Prostate gland (tissue), 2 donors: Measurements from ENCODE around the gene ACSL1. TPM values are rescaled to one million over a fixed set of nuclear protein-coding genes. Genes with fewer than 3 reads are reported as not detected.

Experiments
- DNase-seq: peaks from one replicate; pipeline ENCODE4 v3.0.0-alpha.2; 2019; ENCODE audit warnings: low spot score
- H3K27ac ChIP-seq, 2 donors: fragments of 200-600 bp; sonication (generic); 2 replicates each; pipeline ENCODE4 v1.5.1; 2017 to 2019
- H3K27me3 ChIP-seq: fragments of 200-600 bp; sonication (generic); replicated peaks from 2 replicates; pipeline ENCODE4 v1.5.1; 2019; ENCODE audit not compliant: insufficient read depth
- H3K36me3 ChIP-seq, 2 donors: fragments of 200-600 bp; sonication (generic); 1 replicate in 1 of 2; 2 replicates in 1 of 2; pipeline versions ENCODE4 v1.5.1 to v1.8.1; 2017 to 2019
- H3K4me1 ChIP-seq: fragments of 200-600 bp; sonication (generic); replicated peaks from 2 replicates; pipeline ENCODE4 v1.5.1; 2019
- H3K4me3 ChIP-seq, 2 donors: fragments of 200-600 bp; sonication (generic); 2 replicates each; pipeline ENCODE4 v1.5.1; 2017 to 2019
- H3K9me3 ChIP-seq: fragments of 200-600 bp; sonication (generic); 2 replicates; pipeline ENCODE4 v1.5.1; 2017
- CTCF ChIP-seq, 4 experiments: fragments of 200-600 bp in 2 of 4; fragments of 450-650 bp in 2 of 4; sonication (generic) in 2 of 4; IDR thresholded peaks; 1 replicate in 3 of 4; 2 replicates in 1 of 4; pipeline ENCODE4 v1.5.1; 2016 to 2019; ENCODE audit warnings: antibody characterized with exemption in 4 of 4, mild to moderate bottlenecking in 2 of 4, moderate library complexity in 2 of 4
- POLR2A ChIP-seq: fragments of 450-650 bp; IDR thresholded peaks from one replicate; pipeline ENCODE4 v1.6.1; 2016; ENCODE audit warnings: antibody characterized with exemption, mild to moderate bottlenecking
- POLR2AphosphoS5 ChIP-seq: sonication (generic); formaldehyde crosslinking; IDR thresholded peaks from one replicate; pipeline ENCODE4 v1.6.1; 2017; ENCODE audit warnings: antibody characterized with exemption
- WGBS: methylation state at CpG from one replicate; pipeline ENCODE4 v1.1.5; 2018; 5-methylcytosine and 5-hydroxymethylcytosine counted together
- intact Hi-C: fragments of 100-400 bp; cut with DNase I; formaldehyde crosslinking; loops from one replicate; pipeline ENCODE4 v1.14.2; 2022
- total RNA-seq, 2 donors: library from RNA; depleted of rRNA; stranded (reverse); fragments of >200 nt; gene quantifications; one replicate each; pipeline ENCODE4 v1.1.0, GENCODE V29; 2016

The ACSL1 gene
- total RNA-seq, 2 donors from 2014 or later = 71.7 to 157 TPM

DNA sequence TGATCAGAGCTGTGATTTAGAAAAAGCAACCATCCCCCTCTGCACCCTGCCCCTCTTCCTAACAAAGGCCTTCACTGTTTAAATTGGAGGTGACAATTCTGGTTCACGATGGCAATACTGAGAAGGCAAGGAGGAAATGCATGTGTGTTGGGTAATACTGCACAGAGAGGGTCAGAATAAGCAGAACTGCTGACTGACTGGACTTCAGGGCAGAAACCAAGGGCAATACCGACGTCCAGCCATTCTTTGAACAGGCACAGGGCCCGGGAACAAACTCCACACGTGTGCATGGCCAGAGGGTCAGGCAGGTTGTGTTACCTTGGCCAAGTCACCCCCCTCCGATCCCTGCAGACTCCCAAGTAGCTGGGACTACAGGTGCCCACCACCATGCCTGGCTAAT, 6.0 kb downstream of the ACSL1 start:
- intact Hi-C loops = loop anchor here (10.0 kb wide), 1 partner anchor 935 kb away; no protein-coding TSS in a partner anchor
- H3K36me3 ChIP-seq = no peaks in the 10 kb centered on the region
- peaks cover 5% of the 10 kb centered on the region for H3K4me1 ChIP-seq
- TF ChIP-seq CTCF (IDR thresholded peaks at IDR 0.05) (no peak), POLR2AphosphoS5 (no peak), POLR2A (no peak)
- H3K4me3 ChIP-seq = no peak overlapping the region
- no peaks in the 10 kb centered on the region for H3K27me3 ChIP-seq
- H3K27ac ChIP-seq = peak overlapping the region; percentile 48 to 56
- DNase-seq = no peak
- WGBS = 74% methylated on average over 6 of the region's 6 CpGs
- H3K9me3 ChIP-seq = no peaks in the 10 kb centered on the region

DNA sequence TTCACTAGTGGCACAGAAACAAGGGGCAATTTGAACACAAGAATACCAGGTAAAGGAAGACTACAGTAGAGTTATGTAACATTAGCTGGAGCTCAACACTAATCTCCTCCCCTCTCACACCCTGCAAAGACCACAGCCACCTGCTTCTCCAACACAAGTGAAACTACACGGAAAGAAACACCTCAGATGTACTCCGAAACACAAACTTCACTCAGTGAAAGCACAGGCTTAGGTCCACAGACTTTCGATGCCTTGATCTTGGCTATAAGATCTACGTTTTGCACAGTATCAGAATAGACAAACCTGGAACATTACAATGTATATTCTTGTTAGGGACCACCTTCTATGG, 7.6 kb downstream of the ACSL1 start:
- no peak for DNase-seq
- no peaks in the 10 kb centered on the region for H3K36me3 ChIP-seq
- no peaks in the 10 kb centered on the region for H3K9me3 ChIP-seq
- peak overlapping the region; percentile 82 to 91 for H3K27ac ChIP-seq
- no peaks in the 10 kb centered on the region for H3K27me3 ChIP-seq
- H3K4me3 ChIP-seq = no peak overlapping the region
- peaks cover 5% of the 10 kb centered on the region for H3K4me1 ChIP-seq
- TF ChIP-seq CTCF (IDR thresholded peaks at IDR 0.05) (no peak), POLR2AphosphoS5 (no peak), POLR2A (no peak)
- intact Hi-C loops = no loop called here
- 87% methylated on average over 4 of the region's 4 CpGs for WGBS

GRCh38 chr4:184817494-184818215, 8.1 kb downstream of the ACSL1 start:
- H3K27me3 ChIP-seq = no peaks in the 10 kb centered on the region
- peaks cover 8% of the 10 kb centered on the region for H3K4me1 ChIP-seq
- intact Hi-C loops = no loop called here
- no peak for DNase-seq
- peak overlapping the region; percentile 82 to 91 for H3K27ac ChIP-seq
- WGBS = 94% methylated on average over 11 of the region's 11 CpGs
- no peaks in the 10 kb centered on the region for H3K36me3 ChIP-seq
- no peak overlapping the region for H3K4me3 ChIP-seq
- no peaks in the 10 kb centered on the region for H3K9me3 ChIP-seq
- TF ChIP-seq POLR2AphosphoS5 (no peak), POLR2A (no peak), CTCF (IDR thresholded peaks at IDR 0.05) (no peak)

DNA sequence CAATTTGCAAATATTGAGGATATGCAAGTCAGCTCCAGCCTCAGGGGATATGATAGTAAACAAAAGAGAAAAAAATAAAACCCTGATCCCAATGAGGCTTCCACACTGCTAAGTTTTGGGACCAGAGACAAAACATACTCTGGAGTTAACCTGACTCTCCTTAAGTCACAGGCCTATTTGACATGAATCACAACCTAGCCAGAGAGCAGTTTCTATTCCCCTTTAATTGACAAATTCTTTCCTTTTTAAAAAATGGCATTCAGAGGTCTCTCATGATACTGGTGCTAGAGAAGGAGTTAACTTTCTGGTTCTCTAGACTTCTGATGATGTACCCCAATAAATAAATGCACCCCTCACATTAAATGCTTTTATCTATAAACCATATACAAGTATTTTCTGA, 8.8 kb downstream of the ACSL1 start:
- H3K36me3 ChIP-seq = no peaks in the 10 kb centered on the region
- no peaks in the 10 kb centered on the region for H3K27me3 ChIP-seq
- H3K9me3 ChIP-seq = no peaks in the 10 kb centered on the region
- intact Hi-C loops = no loop called here
- peak overlapping the region; percentile 82 to 91 for H3K27ac ChIP-seq
- TF ChIP-seq POLR2AphosphoS5 (no peak), POLR2A (no peak), CTCF (IDR thresholded peaks at IDR 0.05) (no peak)
- no peak overlapping the region for H3K4me3 ChIP-seq
- H3K4me1 ChIP-seq = peaks cover 10% of the 10 kb centered on the region
- DNase-seq = no peak
